ENCODE measurements around the gene C12orf76. TPM values are rescaled to one million over a fixed set of nuclear protein-coding genes. Genes with fewer than 3 reads are reported as not detected.
"Not testable (repeated sequence)": the region's sequence is repeated elsewhere in the genome, so short reads cannot be mapped to it uniquely, and the experiment has no call there.

C12orf76 gene
- total RNA-seq, 1 experiment from 2014 or later, result 29.5 TPM

DNA sequence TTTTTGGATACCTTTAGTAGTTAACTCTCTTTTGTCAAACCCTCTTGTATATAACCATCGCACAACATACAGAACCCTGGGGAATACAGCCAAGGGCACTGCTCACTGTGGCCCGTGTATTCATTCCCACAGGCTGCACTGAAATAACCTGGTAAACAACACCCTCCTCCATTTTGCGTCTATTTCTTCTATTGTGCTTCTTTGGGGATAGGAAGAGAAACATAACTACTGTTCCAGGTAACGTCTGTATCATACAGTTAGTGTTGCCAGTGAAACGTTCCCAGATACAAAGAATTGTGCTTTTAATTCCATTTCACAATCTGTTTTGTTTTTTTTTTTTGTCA is 9.6 kb downstream of the C12orf76 start:
- in situ Hi-C loops (cut with HindIII; ENCODE audit: low pct_unique_long_range_greater_than_20kb, low sequenced_read_pairs), result no loop called here
- no peak for DNase-seq (ENCODE audit: low read depth, low spot score)

DNA sequence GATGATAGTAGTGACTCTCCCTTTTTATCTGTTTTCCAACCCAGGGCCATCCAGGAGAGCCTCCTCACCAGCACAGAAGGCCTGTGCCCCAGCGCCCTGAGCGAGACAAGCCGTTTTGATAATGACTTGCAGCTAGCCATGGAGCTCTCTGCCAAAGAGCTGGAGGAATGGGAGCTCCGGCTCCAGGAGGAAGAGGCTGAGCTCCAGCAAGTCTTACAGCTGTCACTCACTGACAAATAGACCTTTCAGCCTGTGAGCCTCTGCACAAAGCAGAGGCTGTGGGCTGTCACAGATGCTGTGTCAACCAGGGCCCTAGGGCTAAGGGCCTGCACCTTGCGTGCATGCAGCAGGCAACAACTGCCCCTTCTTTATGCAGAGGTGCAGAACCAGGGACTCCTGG is 11.0 kb downstream of the C12orf76 start:
- in situ Hi-C loops (cut with HindIII; ENCODE audit: low pct_unique_long_range_greater_than_20kb, low sequenced_read_pairs), result no loop called here
- DNase-seq (ENCODE audit: low read depth, low spot score), result no peak

GRCh38 chr12:110035534-110036104 is 12.7 kb downstream of the C12orf76 start:
- no peak for DNase-seq (ENCODE audit: low read depth, low spot score)
- in situ Hi-C loops (cut with HindIII; ENCODE audit: low pct_unique_long_range_greater_than_20kb, low sequenced_read_pairs), result no loop called here

GRCh38 chr12:110033888-110034287 is 14.4 kb downstream of the C12orf76 start:
- in situ Hi-C loops (cut with HindIII; ENCODE audit: low pct_unique_long_range_greater_than_20kb, low sequenced_read_pairs), result no loop called here
- no peak for DNase-seq (ENCODE audit: low read depth, low spot score)

- no peak for DNase-seq (ENCODE audit: low read depth, low spot score)
- in situ Hi-C loops (cut with HindIII; ENCODE audit: low pct_unique_long_range_greater_than_20kb, low sequenced_read_pairs), result no loop called here
Measured at GRCh38 chr12:110029290-110029815, 19.0 kb downstream of the C12orf76 start.

DNA sequence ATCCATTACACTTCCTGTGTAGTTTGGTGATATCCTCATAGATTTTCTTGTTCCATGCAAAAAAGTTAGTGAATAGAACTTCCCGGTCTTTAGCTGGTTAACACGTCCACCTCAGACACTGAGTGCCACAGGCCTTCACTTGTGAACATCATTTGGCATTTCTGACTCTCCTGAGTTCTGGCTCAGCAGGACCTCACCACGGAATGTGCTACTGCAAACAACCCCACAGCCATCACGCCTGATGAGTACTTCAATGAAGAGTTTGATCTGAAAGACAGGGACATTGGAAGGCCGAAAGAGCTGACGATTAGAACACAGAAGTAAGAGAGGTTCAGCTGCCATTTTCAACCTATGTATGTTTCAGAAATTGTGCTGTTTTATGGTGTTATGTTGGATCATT is 20.0 kb downstream of the C12orf76 start:
- no peak for DNase-seq (ENCODE audit: low read depth, low spot score)
- in situ Hi-C loops (cut with HindIII; ENCODE audit: low pct_unique_long_range_greater_than_20kb, low sequenced_read_pairs), result no loop called here

DNA sequence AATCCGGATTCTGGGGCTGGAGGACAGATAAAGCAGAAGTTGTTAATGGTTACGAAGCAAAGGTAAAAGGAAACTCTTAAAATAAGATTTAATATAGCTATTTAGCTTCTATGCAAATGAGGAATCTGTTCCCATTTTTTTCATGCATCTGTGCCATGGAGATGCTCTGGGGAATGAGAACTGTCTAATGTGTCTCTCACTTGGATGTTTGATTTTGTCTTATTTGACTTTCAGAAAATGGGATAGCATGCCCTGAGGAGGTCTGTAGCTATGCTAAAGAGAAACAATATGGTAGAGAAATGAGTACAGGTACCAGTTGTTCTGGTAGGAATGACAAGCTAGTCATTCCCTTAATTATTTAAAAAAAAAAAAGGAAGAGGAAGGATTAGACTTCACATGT is 24.3 kb downstream of the C12orf76 start:
- in situ Hi-C loops (cut with HindIII; ENCODE audit: low pct_unique_long_range_greater_than_20kb, low sequenced_read_pairs), result no loop called here
- no peak for DNase-seq (ENCODE audit: low read depth, low spot score)

DNA sequence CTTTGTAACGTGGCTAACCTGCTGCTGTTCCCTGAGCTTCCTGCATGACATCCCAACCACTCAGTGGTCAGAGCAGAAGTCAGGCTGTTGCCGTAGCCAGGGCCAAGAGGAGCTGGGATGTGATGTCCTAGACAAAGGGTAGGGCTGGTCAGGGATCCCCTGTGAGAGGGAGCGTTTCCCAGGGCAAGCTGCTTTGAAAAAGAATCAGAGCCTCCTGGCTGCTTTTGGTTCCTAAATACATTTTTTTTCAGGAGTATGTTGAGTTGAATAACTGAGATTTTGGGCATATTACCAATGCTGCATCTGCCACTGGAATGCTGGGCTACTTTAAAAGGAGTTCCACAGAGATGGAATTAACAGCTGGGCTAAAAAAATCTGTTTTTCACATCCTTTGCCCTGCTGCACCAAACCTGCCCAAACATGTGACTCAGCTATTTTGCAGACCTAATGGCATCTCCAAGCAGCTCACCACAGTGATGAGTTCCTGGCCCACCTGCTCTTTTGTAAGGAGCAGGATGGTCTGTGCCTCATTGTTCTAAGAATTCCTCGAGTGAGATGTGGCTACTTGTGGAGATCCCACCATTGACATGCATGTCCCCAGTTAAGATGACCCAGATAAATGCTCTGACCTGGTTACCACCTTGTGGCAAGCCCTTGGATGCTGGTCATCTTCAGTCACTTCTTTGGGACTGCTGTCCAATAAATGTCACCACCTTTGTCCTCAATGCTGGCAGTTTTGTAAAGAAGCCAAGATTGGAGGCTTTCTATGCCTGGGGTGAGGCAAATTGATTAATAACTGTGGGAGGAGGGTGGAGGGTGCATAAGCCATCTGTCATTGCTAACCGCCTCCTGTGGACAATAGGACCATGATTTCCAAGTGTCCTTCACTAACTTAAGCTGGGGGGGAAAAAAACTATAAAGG is 25.0 kb downstream of the C12orf76 start:
- DNase-seq (ENCODE audit: low read depth, low spot score), result no peak
- in situ Hi-C loops (cut with HindIII; ENCODE audit: low pct_unique_long_range_greater_than_20kb, low sequenced_read_pairs), result no loop called here

DNA sequence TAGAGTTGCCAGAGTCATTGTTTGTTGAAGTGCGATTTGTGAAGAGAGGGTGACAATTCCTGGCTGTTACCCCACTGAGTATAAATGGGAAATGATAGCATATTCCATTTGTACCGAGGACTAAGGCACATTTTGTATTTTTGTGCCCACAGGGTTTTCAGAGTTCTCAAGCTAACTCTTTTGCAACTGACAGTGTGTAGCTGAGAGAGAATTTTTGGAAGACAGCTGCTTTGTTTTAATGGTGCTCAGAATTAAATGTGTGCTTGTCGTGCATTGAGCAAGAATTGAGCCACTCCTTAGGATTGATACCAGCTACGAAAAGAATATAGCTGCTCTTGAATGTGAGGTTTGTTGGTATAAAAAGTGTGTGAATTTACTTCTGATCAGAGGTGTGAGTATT is 27.4 kb downstream of the C12orf76 start:
- DNase-seq (ENCODE audit: low read depth, low spot score), result no peak
- in situ Hi-C loops (cut with HindIII; ENCODE audit: low pct_unique_long_range_greater_than_20kb, low sequenced_read_pairs), result no loop called here

- DNase-seq (ENCODE audit: low read depth, low spot score), result no peak
- in situ Hi-C loops (cut with HindIII; ENCODE audit: low pct_unique_long_range_greater_than_20kb, low sequenced_read_pairs), result no loop called here
Measured at GRCh38 chr12:110015132-110015531, 33.2 kb downstream of the C12orf76 start.

- no peak for DNase-seq (ENCODE audit: low read depth, low spot score)
- in situ Hi-C loops (cut with HindIII; ENCODE audit: low pct_unique_long_range_greater_than_20kb, low sequenced_read_pairs), result no loop called here
Measured at GRCh38 chr12:110012659-110013058, 35.7 kb downstream of the C12orf76 start.

DNA sequence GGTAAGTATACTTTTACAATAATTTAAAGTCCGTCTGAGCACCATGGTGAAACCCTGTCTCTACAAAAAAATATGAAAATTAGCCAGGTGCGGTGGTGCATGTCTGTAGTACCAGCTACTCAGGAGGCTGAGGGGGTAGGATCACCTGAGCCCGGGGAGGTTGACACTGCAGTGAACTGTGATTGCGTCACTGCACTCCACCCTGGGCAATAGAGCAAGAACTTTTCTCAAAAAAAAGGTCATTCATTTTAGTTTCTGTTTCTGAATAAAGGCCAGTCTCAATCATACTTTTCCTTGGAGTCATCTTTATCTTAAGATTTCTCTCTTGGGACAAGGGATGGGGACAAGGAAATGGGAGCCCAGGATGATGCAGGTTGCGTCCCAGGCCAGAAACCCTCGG is 36.2 kb downstream of the C12orf76 start:
- in situ Hi-C loops (cut with HindIII; ENCODE audit: low pct_unique_long_range_greater_than_20kb, low sequenced_read_pairs), result no loop called here
- DNase-seq (ENCODE audit: low read depth, low spot score), result no peak

- in situ Hi-C loops (cut with HindIII; ENCODE audit: low pct_unique_long_range_greater_than_20kb, low sequenced_read_pairs), result no loop called here
- no peak for DNase-seq (ENCODE audit: low read depth, low spot score)
Measured at GRCh38 chr12:110010853-110011723, 37.2 kb downstream of the C12orf76 start.

GRCh38 chr12:110008681-110009398 is 39.5 kb downstream of the C12orf76 start:
- in situ Hi-C loops (cut with HindIII; ENCODE audit: low pct_unique_long_range_greater_than_20kb, low sequenced_read_pairs); DNase-seq (ENCODE audit: low read depth, low spot score): not testable (repeated sequence)

GRCh38 chr12:110007881-110008280 is 40.4 kb downstream of the C12orf76 start:
- no peak for DNase-seq (ENCODE audit: low read depth, low spot score)
- in situ Hi-C loops (cut with HindIII; ENCODE audit: low pct_unique_long_range_greater_than_20kb, low sequenced_read_pairs), result no loop called here

DNA sequence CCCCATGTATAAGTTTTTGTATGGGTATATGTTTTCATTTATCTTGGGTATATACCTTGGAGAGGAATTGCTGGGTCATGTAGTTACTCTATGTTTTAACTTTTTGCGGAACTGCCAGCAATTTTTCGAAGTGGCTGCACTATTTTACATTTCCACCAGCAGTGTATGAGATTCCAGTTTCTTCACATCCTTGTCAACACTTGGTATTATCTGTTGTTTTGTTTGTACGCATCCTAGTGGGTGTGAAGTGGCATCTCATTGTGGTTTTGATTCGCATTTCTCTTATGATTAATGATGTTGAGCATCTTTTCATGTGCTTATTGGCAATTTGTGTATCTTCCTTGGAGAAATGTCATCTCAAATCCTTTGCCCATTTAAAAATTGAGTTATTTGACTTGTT is 42.2 kb downstream of the C12orf76 start:
- in situ Hi-C loops (cut with HindIII; ENCODE audit: low pct_unique_long_range_greater_than_20kb, low sequenced_read_pairs), result no loop called here

DNA sequence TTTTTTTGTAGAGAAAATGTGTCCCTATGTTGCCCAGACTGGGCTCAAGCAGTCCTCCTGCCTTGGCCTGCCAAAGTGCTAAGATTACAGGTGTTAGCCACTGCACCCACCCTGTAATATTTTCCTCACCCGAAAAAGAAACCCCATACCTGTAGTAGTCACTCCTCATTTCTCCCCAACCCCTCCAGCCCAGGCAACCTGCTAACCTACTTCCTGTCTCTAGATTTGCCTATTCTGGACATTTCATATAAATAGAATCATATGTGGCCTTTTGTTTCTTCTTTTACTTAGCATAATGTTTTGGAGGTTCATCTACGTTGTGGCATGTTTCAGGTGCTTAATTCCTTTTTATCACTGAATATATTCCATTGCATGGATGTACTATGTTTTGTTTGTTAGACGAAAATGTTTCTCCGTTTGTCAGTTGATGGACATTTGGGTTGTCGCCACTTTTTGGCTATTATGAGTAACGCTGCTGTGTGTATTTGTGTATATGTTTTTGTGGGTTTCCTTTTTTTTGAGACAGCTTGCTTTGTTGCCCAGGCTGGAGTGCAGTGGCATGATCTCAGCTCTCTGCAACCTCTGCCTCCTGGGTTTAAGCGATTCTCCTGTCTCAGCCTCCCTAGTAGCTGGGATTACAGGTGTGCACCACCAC is 42.9 kb downstream of the C12orf76 start:
- DNase-seq (ENCODE audit: low read depth, low spot score), result no peak
- in situ Hi-C loops (cut with HindIII; ENCODE audit: low pct_unique_long_range_greater_than_20kb, low sequenced_read_pairs), result no loop called here

More for the DNA sequence above, 42.2 kb downstream of the C12orf76 start:
- DNase-seq (ENCODE audit: low read depth, low spot score), result no peak

All from SK-MEL-5 (cell line).